HEK293 (cell line): ENCODE results near the gene BUB3.
A peak's percentile ranks its signal among the peaks of the same experiment; 100 is the strongest.

Experiments
- CTCF ChIA-PET: fragments of 350-600 bp; formaldehyde crosslinking; extraction: SDS; loops from one replicate; lab custom pipeline; 2021; ENCODE audit warnings: antibody characterized with exemption; lab: Yijun Ruan, JAX
- POLR2A ChIA-PET: fragments of 300-600 bp; formaldehyde crosslinking; extraction: SDS; loops from one replicate; lab custom pipeline; 2020; ENCODE audit warnings: antibody characterized with exemption, inconsistent platforms; lab: Yijun Ruan, JAX
- H3K27ac ChIP-seq: fragments of 200-500 bp; sonication (Bioruptor generic); 2 replicates; pipeline ENCODE4 v1.5.1; 2014; ENCODE audit warnings: low read depth, low read length, control low read depth, inconsistent platforms; ENCODE audit errors: extremely low read depth
- H3K36me3 ChIP-seq, 2 experiments: fragments of 200-500 bp in 1 of 2; sonication (Bioruptor generic) in 1 of 2; 1 replicate in 1 of 2; 2 replicates in 1 of 2; pipeline ENCODE4 v1.5.1; 2014 to 2017; ENCODE audit warnings: inconsistent platforms in 2 of 2, low read length in 2 of 2; ENCODE audit not compliant: control insufficient read depth in 2 of 2, insufficient read depth in 1 of 2
- H3K4me1 ChIP-seq: fragments of 200-500 bp; sonication (Bioruptor generic); 2 replicates; pipeline ENCODE4 v1.5.1; 2014; ENCODE audit warnings: mild to moderate bottlenecking, low read length, inconsistent platforms; ENCODE audit not compliant: control insufficient read depth, insufficient read depth
- H3K4me3 ChIP-seq: 2 replicates; pipeline ENCODE4 v1.5.1; 2011; ENCODE audit warnings: low read depth, mild to moderate bottlenecking, control low read depth, low read length, moderate library complexity
- H3K9me3 ChIP-seq: fragments of 200-500 bp; sonication (Bioruptor generic); 2 replicates; pipeline ENCODE4 v1.5.1; 2014; ENCODE audit warnings: low read depth, low read length, inconsistent platforms; ENCODE audit not compliant: control insufficient read depth, insufficient read depth
- CTCF ChIP-seq: fragments of 450-650 bp; formaldehyde crosslinking; IDR thresholded peaks from 2 replicates; pipeline ENCODE4 v1.5.1; 2016; ENCODE audit warnings: missing biosample characterization, missing genetic modification characterization
- GLI2 ChIP-seq: fragments of 450-650 bp; formaldehyde crosslinking; IDR thresholded peaks from 2 replicates; pipeline ENCODE4; 2017; ENCODE audit warnings: missing biosample characterization, missing genetic modification characterization, low read depth, borderline replicate concordance
- GLIS1 ChIP-seq: fragments of 450-650 bp; formaldehyde crosslinking; IDR thresholded peaks from 2 replicates; pipeline ENCODE4 v1.5.1; 2016; ENCODE audit warnings: missing biosample characterization, missing genetic modification characterization
- KLF1 ChIP-seq: fragments of 450-650 bp; formaldehyde crosslinking; IDR thresholded peaks from 2 replicates; pipeline ENCODE4 v1.5.1; 2016; ENCODE audit warnings: missing biosample characterization, missing genetic modification characterization
- PATZ1 ChIP-seq: fragments of 450-650 bp; formaldehyde crosslinking; IDR thresholded peaks from 2 replicates; pipeline ENCODE4 v1.5.1; 2016; ENCODE audit warnings: missing biosample characterization, missing genetic modification characterization
- PRDM4 ChIP-seq: fragments of 450-650 bp; formaldehyde crosslinking; IDR thresholded peaks from 2 replicates; pipeline ENCODE4 v1.5.1; 2017; ENCODE audit warnings: missing biosample characterization, missing genetic modification characterization
- RBAK ChIP-seq: fragments of 450-650 bp; formaldehyde crosslinking; IDR thresholded peaks from 2 replicates; pipeline ENCODE4 v1.5.1; 2016; ENCODE audit warnings: missing biosample characterization, missing genetic modification characterization
- YY1 ChIP-seq: fragments of 450-650 bp; formaldehyde crosslinking; IDR thresholded peaks from 2 replicates; pipeline ENCODE4 v1.5.1; 2018; ENCODE audit warnings: missing biosample characterization, missing genetic modification characterization
- ZBTB21 ChIP-seq: fragments of 450-650 bp; formaldehyde crosslinking; IDR thresholded peaks from 2 replicates; pipeline ENCODE4 v1.5.1; 2017; ENCODE audit warnings: missing biosample characterization, missing genetic modification characterization
- ZBTB6 ChIP-seq: fragments of 450-650 bp; formaldehyde crosslinking; IDR thresholded peaks from 2 replicates; pipeline ENCODE4 v1.5.1; 2017; ENCODE audit warnings: missing biosample characterization, missing genetic modification characterization
- ZFP3 ChIP-seq: fragments of 450-650 bp; formaldehyde crosslinking; IDR thresholded peaks from 2 replicates; pipeline ENCODE4 v1.5.1; 2016; ENCODE audit warnings: low read depth, missing biosample characterization, missing genetic modification characterization
- ZNF121 ChIP-seq: fragments of 450-650 bp; formaldehyde crosslinking; IDR thresholded peaks from 2 replicates; pipeline ENCODE4 v1.5.1; 2016; ENCODE audit warnings: missing biosample characterization, missing genetic modification characterization
- ZNF133 ChIP-seq: fragments of 450-650 bp; formaldehyde crosslinking; IDR thresholded peaks from 2 replicates; pipeline ENCODE4 v1.5.1; 2016; ENCODE audit warnings: missing biosample characterization, missing genetic modification characterization
- ZNF175 ChIP-seq: fragments of 450-650 bp; formaldehyde crosslinking; IDR thresholded peaks from 2 replicates; pipeline ENCODE4 v1.5.1; 2016; ENCODE audit warnings: missing biosample characterization, missing genetic modification characterization
- ZNF24 ChIP-seq: fragments of 450-650 bp; formaldehyde crosslinking; IDR thresholded peaks from 2 replicates; pipeline ENCODE4 v1.5.1; 2016; ENCODE audit warnings: missing biosample characterization, missing genetic modification characterization
- ZNF350 ChIP-seq: fragments of 450-650 bp; formaldehyde crosslinking; IDR thresholded peaks from 2 replicates; pipeline ENCODE4 v1.5.0; 2017; ENCODE audit warnings: missing biosample characterization, mild to moderate bottlenecking, missing genetic modification characterization
- ZNF366 ChIP-seq: fragments of 450-650 bp; formaldehyde crosslinking; conservative IDR thresholded peaks from 2 replicates; pipeline ENCODE4 v1.5.1; 2016; ENCODE audit warnings: missing biosample characterization, missing genetic modification characterization
- ZNF513 ChIP-seq: fragments of 450-650 bp; IDR thresholded peaks from 2 replicates; pipeline ENCODE4 v1.5.1; 2018; ENCODE audit warnings: missing biosample characterization, missing genetic modification characterization
- ZNF514 ChIP-seq: fragments of 450-650 bp; formaldehyde crosslinking; IDR thresholded peaks from 2 replicates; pipeline ENCODE4 v1.5.1; 2016; ENCODE audit warnings: missing biosample characterization, missing genetic modification characterization
- ZNF530 ChIP-seq: fragments of 450-650 bp; formaldehyde crosslinking; IDR thresholded peaks from 2 replicates; pipeline ENCODE4 v1.5.1; 2016; ENCODE audit warnings: low read depth, missing biosample characterization, missing genetic modification characterization
- ZNF654 ChIP-seq: fragments of 450-650 bp; formaldehyde crosslinking; IDR thresholded peaks from 2 replicates; pipeline ENCODE4 v1.5.1; 2016; ENCODE audit warnings: low read depth, missing biosample characterization, missing genetic modification characterization
- ZNF837 ChIP-seq: fragments of 450-650 bp; formaldehyde crosslinking; IDR thresholded peaks from 2 replicates; pipeline ENCODE4 v1.5.1; 2016; ENCODE audit warnings: missing biosample characterization, missing genetic modification characterization
- ZSCAN18 ChIP-seq: fragments of 450-650 bp; formaldehyde crosslinking; IDR thresholded peaks from 2 replicates; pipeline ENCODE4 v1.5.1; 2016; ENCODE audit warnings: missing biosample characterization, missing genetic modification characterization
- ZSCAN5A ChIP-seq: fragments of 450-650 bp; formaldehyde crosslinking; IDR thresholded peaks from 2 replicates; pipeline ENCODE4 v1.5.1; 2016; ENCODE audit warnings: missing biosample characterization, missing genetic modification characterization

Gene BUB3

GRCh38 chr10:123109466-123109865, 44.7 kb upstream of the BUB3 start:
- peak overlapping the region; percentile 7; the same call in 1 of the 2 replicates for H3K27ac ChIP-seq
- no peaks in the 10 kb centered on the region for H3K9me3 ChIP-seq
- POLR2A ChIA-PET, result no interaction called here
- TF ChIP-seq GLIS1 (tag by site-specific recombination) (no peak), GLI2 (tag by site-specific recombination) (no peak), ZBTB21 (tag by site-specific recombination) (no peak), ZSCAN5A (tag by site-specific recombination) (no peak), ZNF514 (no peak), ZFP3 (tag by site-specific recombination) (no peak), ZNF24 (no peak), ZNF654 (no peak), PRDM4 (no peak), ZNF350 (tag by site-specific recombination) (no peak), ZNF366 (tag by site-specific recombination) (no peak), RBAK (tag by site-specific recombination) (no peak), ZNF837 (tag by site-specific recombination) (no peak)
- no peaks in the 10 kb centered on the region for H3K36me3 ChIP-seq
- no peaks in the 10 kb centered on the region for H3K4me1 ChIP-seq
- CTCF ChIA-PET, result no interaction called here
- no peak overlapping the region for H3K4me3 ChIP-seq

- H3K4me1 ChIP-seq, result no peaks in the 10 kb centered on the region
- no peaks in the 10 kb centered on the region for H3K36me3 ChIP-seq
- H3K27ac ChIP-seq, result no peak overlapping the region
- no peaks in the 10 kb centered on the region for H3K9me3 ChIP-seq
- no peak overlapping the region for H3K4me3 ChIP-seq
- ChIA-PET CTCF (no interaction called here), POLR2A (no interaction called here)
- TF ChIP-seq ZBTB6 (tag by site-specific recombination), result no peak
- TF ChIP-seq ZNF133 (tag by site-specific recombination), result no peak
- TF ChIP-seq ZSCAN18, result no peak
- no peak for TF ChIP-seq ZNF530
- no peak for TF ChIP-seq KLF1 (tag by site-specific recombination)
- TF ChIP-seq YY1 (tag by site-specific recombination), result no peak
- no peak for TF ChIP-seq ZNF513 (tag by site-specific recombination)
- TF ChIP-seq ZNF175 (tag by site-specific recombination), result no peak
- no peak for TF ChIP-seq PATZ1 (tag by site-specific recombination)
- TF ChIP-seq ZNF121, result no peak
- TF ChIP-seq CTCF (tag by site-specific recombination), result no peak
Observed at GRCh38 chr10:123117644-123118417, 36.4 kb upstream of the BUB3 start.
